Purkinje cell (primary cell): ENCODE measurements around the gene WIPF3. TPM values are rescaled to one million over a fixed set of nuclear protein-coding genes. Genes with fewer than 3 reads are reported as not detected.

Source experiments
- polyA plus RNA-seq: library from polyadenylated mRNA; unstranded; fragments of >200 nt; fragmentation: Nextera tagmentation; gene quantifications from 2 replicates; pipeline ENCODE4 v1.2.1, GENCODE V29; 2014

Gene WIPF3, protein sequence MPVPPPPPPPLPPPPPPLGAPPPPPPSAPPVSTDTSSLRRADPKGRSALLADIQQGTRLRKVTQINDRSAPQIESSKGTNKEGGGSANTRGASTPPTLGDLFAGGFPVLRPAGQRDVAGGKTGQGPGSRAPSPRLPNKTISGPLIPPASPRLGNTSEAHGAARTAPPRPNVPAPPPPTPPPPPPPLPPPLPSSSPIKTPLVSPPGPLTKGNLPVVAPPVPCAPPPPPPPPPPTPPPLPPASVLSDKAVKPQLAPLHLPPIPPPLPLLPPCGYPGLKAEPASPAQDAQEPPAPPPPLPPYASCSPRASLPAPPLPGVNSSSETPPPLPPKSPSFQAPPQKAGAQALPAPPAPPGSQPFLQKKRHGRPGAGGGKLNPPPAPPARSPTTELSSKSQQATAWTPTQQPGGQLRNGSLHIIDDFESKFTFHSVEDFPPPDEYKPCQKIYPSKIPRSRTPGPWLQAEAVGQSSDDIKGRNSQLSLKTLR
- polyA plus RNA-seq = 1.0 and 2.4 TPM in 2 replicates

GRCh38 chr7:29806208-29806994 is at the start of gene WIPF3:
Gene WIPF3 (plus strand): TSS chr7:29806508. CDS start chr7:29834725, 28,217 bp downstream.

Other genes with a start within 250 kb of the WIPF3 start
- gene PRR15, start 242.7 kb upstream of the WIPF3 start, polyA plus RNA-seq = not detected in 2 replicates
- 22.5 and 28.2 TPM in 2 replicates for gene SCRN1, start 183.3 kb downstream of the WIPF3 start, polyA plus RNA-seq
- 4.1 and 8.5 TPM in 2 replicates for gene FKBP14, start 220.2 kb downstream of the WIPF3 start, polyA plus RNA-seq
- gene PLEKHA8, start 221.9 kb downstream of the WIPF3 start, polyA plus RNA-seq = 0.98 and 5.1 TPM in 2 replicates